ENCODE results near the gene MISP3. TPM values are rescaled to one million over a fixed set of nuclear protein-coding genes. Genes with fewer than 3 reads are reported as not detected.

The MISP3 gene
- total and polyA plus RNA-seq, 9 of the 15 experiments (the other 6 are each of a cell fraction or from before 2014, with no cell fraction given) = 0.25 to 5.6 (median 1.6) TPM

GRCh38 chr19:14031719-14032480 lies 40.7 kb upstream of the MISP3 start, which contains the start of gene IL27RA (continued):
- TF ChIP-seq, protein P1, sequence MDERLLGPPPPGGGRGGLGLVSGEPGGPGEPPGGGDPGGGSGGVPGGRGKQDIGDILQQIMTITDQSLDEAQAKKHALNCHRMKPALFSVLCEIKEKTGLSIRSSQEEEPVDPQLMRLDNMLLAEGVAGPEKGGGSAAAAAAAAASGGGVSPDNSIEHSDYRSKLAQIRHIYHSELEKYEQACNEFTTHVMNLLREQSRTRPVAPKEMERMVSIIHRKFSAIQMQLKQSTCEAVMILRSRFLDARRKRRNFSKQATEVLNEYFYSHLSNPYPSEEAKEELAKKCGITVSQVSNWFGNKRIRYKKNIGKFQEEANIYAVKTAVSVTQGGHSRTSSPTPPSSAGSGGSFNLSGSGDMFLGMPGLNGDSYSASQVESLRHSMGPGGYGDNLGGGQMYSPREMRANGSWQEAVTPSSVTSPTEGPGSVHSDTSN (CRISPR knock-in tag; IDR thresholded peaks at IDR 0.05; ENCODE audit: low read depth) = no peak
- TF ChIP-seq, protein P1 (tag; conservative IDR thresholded peaks at IDR 0.05; ENCODE audit: low read depth) = no peak
- TF ChIP-seq SRSF7 (optimal IDR thresholded peaks at IDR 0.05; ENCODE audit: low read depth, low read length) = no peak
- TF ChIP-seq CCNT2 (IDR thresholded peaks at IDR 0.05; ENCODE audit: borderline replicate concordance, extremely low read depth, insufficient read length, low read depth, low read length) = no peak
- no peak; the same call in 1 of the 2 replicates for TF ChIP-seq ZBTB2 (IDR thresholded peaks at IDR 0.05)
- TF ChIP-seq XRCC4 (IDR thresholded peaks at IDR 0.05; ENCODE audit: extremely low read depth, insufficient read depth, insufficient read length) = no peak
- TF ChIP-seq PHF8 (IDR thresholded peaks at IDR 0.05; ENCODE audit: borderline replicate concordance, low read length) = peak; percentile 85
- no peak for TF ChIP-seq ZFP1 (CRISPR knock-in tag; IDR thresholded peaks at IDR 0.05)
- peak; percentile 63; the same call in 1 of the 2 replicates for TF ChIP-seq REST (IDR thresholded peaks at IDR 0.05; ENCODE audit: borderline replicate concordance)
- TF ChIP-seq REST (CRISPR knock-in tag; IDR thresholded peaks at IDR 0.05; ENCODE audit: low read depth) = no peak
- 0 out of 2 replicates have a peak, but pooled peaks have one; percentile 14 for TF ChIP-seq ZNF431 (CRISPR knock-in tag; IDR thresholded peaks at IDR 0.05)
- no peak for TF ChIP-seq SREBF2 (CRISPR knock-in tag; IDR thresholded peaks at IDR 0.05)
- no peak for TF ChIP-seq PTTG1 (tag; IDR thresholded peaks at IDR 0.05; ENCODE audit: low read depth)
- TF ChIP-seq HEY1 (CRISPR knock-in tag; IDR thresholded peaks at IDR 0.05; ENCODE audit: borderline replicate concordance) = no peak
- TF ChIP-seq CBX8 (IDR thresholded peaks at IDR 0.05; ENCODE audit: borderline replicate concordance, extremely low read depth, low read depth, low read length, poor library complexity, severe bottlenecking) = no peak
